ENCODE data around the gene EPHA3. TPM values are rescaled to one million over a fixed set of nuclear protein-coding genes. Genes with fewer than 3 reads are reported as not detected.

EPHA3 gene
- total RNA-seq, 1 donor from 2014 or later, result not detected

GRCh38 chr3:89280822-89281365 is 173.5 kb downstream of the EPHA3 start:
- no peaks in the 10 kb centered on the region for H3K9me3 Mint-ChIP-seq
- intact Hi-C loops (cut with micrococcal nuclease), result no loop called here
- H3K27me3 Mint-ChIP-seq (ENCODE audit: insufficient read depth), result no peaks in the 10 kb centered on the region
- no peak overlapping the region for H3K27ac Mint-ChIP-seq
- H3K4me1 Mint-ChIP-seq (ENCODE audit: low read depth), result no peaks in the 10 kb centered on the region
- no peaks in the 10 kb centered on the region for H3K36me3 Mint-ChIP-seq (ENCODE audit: low read depth)
- no peak overlapping the region for H3K4me3 Mint-ChIP-seq
- DNase-seq (ENCODE audit: low spot score), result no peak

DNA sequence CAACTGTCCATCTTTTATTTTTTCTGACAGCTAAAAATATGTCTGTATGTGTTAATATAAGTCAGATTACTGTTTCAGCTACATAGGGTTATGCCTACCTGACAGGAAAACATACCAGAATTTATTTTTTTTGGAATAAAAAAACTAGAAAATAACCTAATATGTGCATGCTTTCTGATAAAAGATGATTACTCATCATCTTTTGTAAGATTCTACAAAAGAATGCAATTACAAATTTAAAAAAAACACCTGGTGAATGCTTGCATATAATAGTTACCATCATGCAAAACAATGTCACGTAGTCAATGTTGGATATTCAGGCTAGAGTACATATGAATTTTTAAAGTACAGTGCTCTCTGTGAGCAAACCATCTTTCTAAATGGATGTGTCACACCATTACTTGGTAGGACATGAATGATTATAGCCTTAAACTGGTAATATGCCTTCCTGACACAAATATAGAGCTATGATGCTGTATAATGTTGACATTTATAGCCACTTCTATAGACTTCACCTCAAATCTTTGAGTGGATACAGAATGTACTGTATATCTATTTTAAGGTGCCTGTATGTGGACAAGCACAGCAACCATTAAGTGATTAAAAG is 180.6 kb downstream of the EPHA3 start:
- intact Hi-C loops (cut with micrococcal nuclease), result no loop called here
- Mint-ChIP-seq H3K9me3 (peaks cover 5% of the 10 kb centered on the region), H3K36me3 (ENCODE audit: low read depth) (no peaks in the 10 kb centered on the region), H3K4me3 (no peak overlapping the region), H3K27me3 (ENCODE audit: insufficient read depth) (no peaks in the 10 kb centered on the region), H3K27ac (no peak overlapping the region), H3K4me1 (ENCODE audit: low read depth) (no peaks in the 10 kb centered on the region)
- no peak for DNase-seq (ENCODE audit: low spot score)

DNA sequence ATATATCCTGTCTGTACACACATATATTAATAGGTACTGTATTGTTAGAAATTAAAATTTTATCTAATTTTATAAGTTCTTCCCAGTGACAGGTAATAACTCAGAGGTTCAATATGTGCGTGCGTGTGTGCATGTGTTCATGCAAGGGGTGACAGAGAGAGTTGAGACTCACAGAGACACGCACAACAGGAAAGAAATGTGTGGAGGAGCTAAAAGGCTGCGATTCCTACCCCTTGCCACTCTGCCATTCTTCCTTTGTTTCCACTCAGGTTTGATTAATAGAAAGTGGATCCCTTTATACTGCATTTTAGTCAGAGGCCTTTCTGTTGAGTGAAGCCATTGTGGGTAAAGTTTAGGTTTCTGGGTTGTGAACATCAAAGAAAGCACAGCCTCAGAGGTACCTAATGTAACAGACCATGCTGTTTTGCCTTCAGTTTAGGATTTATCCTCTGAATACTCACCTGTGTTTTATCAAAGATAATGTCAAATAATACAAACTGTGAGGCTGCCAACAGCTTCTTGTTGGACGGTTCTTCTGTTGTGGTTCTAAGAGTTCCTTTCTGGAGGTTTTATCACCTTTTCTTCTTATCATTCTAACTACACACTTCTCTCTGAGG is 182.3 kb downstream of the EPHA3 start:
- Mint-ChIP-seq H3K27ac (no peak overlapping the region), H3K36me3 (ENCODE audit: low read depth) (no peaks in the 10 kb centered on the region), H3K27me3 (ENCODE audit: insufficient read depth) (no peaks in the 10 kb centered on the region), H3K4me1 (ENCODE audit: low read depth) (no peaks in the 10 kb centered on the region), H3K4me3 (no peak overlapping the region), H3K9me3 (peaks cover 6% of the 10 kb centered on the region)
- DNase-seq (ENCODE audit: low spot score), result no peak
- intact Hi-C loops (cut with micrococcal nuclease), result no loop called here

DNA sequence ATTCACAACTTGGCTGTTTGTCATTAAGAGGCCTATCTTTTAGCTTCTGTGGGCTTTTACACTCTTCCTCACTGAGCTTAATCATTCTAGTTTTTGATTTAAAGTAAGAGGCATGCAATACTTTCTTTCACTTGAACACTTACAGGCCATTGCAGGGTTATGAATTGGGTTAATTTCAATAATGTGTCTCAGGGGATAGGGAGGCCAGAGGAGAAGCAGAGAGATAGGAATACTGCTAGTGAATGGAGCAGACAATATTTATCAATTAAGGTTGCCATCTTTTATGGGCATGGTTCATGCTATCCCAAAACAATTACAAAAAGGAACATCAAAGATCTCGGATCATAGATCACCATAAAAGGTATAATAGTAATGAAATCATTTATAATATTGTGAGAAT is 189.8 kb downstream of the EPHA3 start:
- peaks cover 11% of the 10 kb centered on the region for H3K9me3 Mint-ChIP-seq
- H3K4me3 Mint-ChIP-seq, result no peak overlapping the region

GRCh38 chr3:89300526-89300925 is 193.1 kb downstream of the EPHA3 start:
- no peaks in the 10 kb centered on the region for H3K36me3 Mint-ChIP-seq (ENCODE audit: low read depth)
- H3K27ac Mint-ChIP-seq, result no peak overlapping the region
- no peak overlapping the region for H3K4me3 Mint-ChIP-seq
- no peak for DNase-seq (ENCODE audit: low spot score)
- H3K4me1 Mint-ChIP-seq (ENCODE audit: low read depth), result no peaks in the 10 kb centered on the region
- intact Hi-C loops (cut with micrococcal nuclease), result no loop called here
- peaks cover 5% of the 10 kb centered on the region for H3K9me3 Mint-ChIP-seq
- H3K27me3 Mint-ChIP-seq (ENCODE audit: insufficient read depth), result no peaks in the 10 kb centered on the region

More for the DNA sequence above, 189.8 kb downstream of the EPHA3 start:
- intact Hi-C loops (cut with micrococcal nuclease), result no loop called here
- no peaks in the 10 kb centered on the region for H3K36me3 Mint-ChIP-seq (ENCODE audit: low read depth)
- no peak overlapping the region for H3K27ac Mint-ChIP-seq
- H3K27me3 Mint-ChIP-seq (ENCODE audit: insufficient read depth), result no peaks in the 10 kb centered on the region
- H3K4me1 Mint-ChIP-seq (ENCODE audit: low read depth), result no peaks in the 10 kb centered on the region
- no peak for DNase-seq (ENCODE audit: low spot score)

DNA sequence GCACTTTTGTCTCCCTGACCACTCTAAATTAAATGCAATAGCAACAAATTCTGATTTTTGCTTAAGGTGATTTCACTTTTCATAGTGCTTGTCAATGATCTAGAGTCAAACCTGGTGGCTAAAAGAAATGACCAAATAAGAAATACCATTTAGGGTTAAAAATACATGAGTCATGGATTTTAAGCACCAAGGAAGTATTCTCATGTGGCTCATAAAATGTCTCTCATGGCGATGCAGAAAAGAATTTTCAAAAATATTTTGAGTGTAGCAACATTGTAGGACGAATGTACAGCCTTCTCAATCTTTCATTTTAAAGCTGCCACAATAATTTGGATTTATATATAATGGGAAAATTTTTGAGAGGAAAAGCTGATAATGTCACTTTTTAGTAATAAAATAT is 193.6 kb downstream of the EPHA3 start:
- H3K4me1 Mint-ChIP-seq (ENCODE audit: low read depth), result no peaks in the 10 kb centered on the region
- no peak for DNase-seq (ENCODE audit: low spot score)
- no peaks in the 10 kb centered on the region for H3K36me3 Mint-ChIP-seq (ENCODE audit: low read depth)
- H3K27me3 Mint-ChIP-seq (ENCODE audit: insufficient read depth), result no peaks in the 10 kb centered on the region
- no peak overlapping the region for H3K27ac Mint-ChIP-seq
- peaks cover 5% of the 10 kb centered on the region for H3K9me3 Mint-ChIP-seq
- no peak overlapping the region for H3K4me3 Mint-ChIP-seq
- intact Hi-C loops (cut with micrococcal nuclease), result no loop called here

GRCh38 chr3:89303701-89304100 is 196.3 kb downstream of the EPHA3 start:
- Mint-ChIP-seq H3K27me3 (ENCODE audit: insufficient read depth) (no peaks in the 10 kb centered on the region), H3K27ac (no peak overlapping the region), H3K4me1 (ENCODE audit: low read depth) (no peaks in the 10 kb centered on the region), H3K36me3 (ENCODE audit: low read depth) (no peaks in the 10 kb centered on the region), H3K4me3 (no peak overlapping the region), H3K9me3 (no peaks in the 10 kb centered on the region)
- intact Hi-C loops (cut with micrococcal nuclease), result no loop called here
- DNase-seq (ENCODE audit: low spot score), result no peak

- intact Hi-C loops (cut with micrococcal nuclease), result no loop called here
- no peaks in the 10 kb centered on the region for H3K9me3 Mint-ChIP-seq
- H3K27ac Mint-ChIP-seq, result no peak overlapping the region
- no peaks in the 10 kb centered on the region for H3K36me3 Mint-ChIP-seq (ENCODE audit: low read depth)
- no peak overlapping the region for H3K4me3 Mint-ChIP-seq
- no peak for DNase-seq (ENCODE audit: low spot score)
- no peaks in the 10 kb centered on the region for H3K4me1 Mint-ChIP-seq (ENCODE audit: low read depth)
- H3K27me3 Mint-ChIP-seq (ENCODE audit: insufficient read depth), result no peaks in the 10 kb centered on the region
Observed at GRCh38 chr3:89306540-89306939, 199.1 kb downstream of the EPHA3 start.

- intact Hi-C loops (cut with micrococcal nuclease), result no loop called here
- Mint-ChIP-seq H3K9me3 (peaks cover 4% of the 10 kb centered on the region), H3K27me3 (ENCODE audit: insufficient read depth) (no peaks in the 10 kb centered on the region), H3K36me3 (ENCODE audit: low read depth) (no peaks in the 10 kb centered on the region), H3K4me3 (no peak overlapping the region), H3K27ac (no peak overlapping the region), H3K4me1 (ENCODE audit: low read depth) (no peaks in the 10 kb centered on the region)
- no peak for DNase-seq (ENCODE audit: low spot score)
Observed at GRCh38 chr3:89311581-89311980, 204.2 kb downstream of the EPHA3 start.

DNA sequence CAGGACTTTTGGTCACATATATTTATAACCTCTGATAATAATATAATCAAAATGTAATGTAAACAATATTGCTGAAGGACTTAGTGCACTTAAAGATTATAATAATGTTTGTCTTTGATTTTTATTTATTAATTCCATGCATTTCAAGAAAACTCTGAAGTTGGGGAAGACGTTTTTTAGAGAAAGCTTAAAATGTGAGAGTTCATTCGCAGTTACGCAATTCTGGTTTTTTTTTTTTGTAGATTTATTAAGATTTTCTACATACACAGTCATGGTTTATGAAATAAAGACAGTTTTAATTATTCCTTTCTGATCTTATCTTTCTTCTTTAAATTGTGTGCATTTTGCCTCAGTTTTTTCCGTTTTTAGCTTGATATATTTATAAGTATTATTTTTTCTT is 204.7 kb downstream of the EPHA3 start:
- Mint-ChIP-seq H3K36me3 (ENCODE audit: low read depth) (no peaks in the 10 kb centered on the region), H3K27me3 (ENCODE audit: insufficient read depth) (no peaks in the 10 kb centered on the region), H3K27ac (no peak overlapping the region), H3K9me3 (peaks cover 4% of the 10 kb centered on the region), H3K4me3 (no peak overlapping the region), H3K4me1 (ENCODE audit: low read depth) (no peaks in the 10 kb centered on the region)
- intact Hi-C loops (cut with micrococcal nuclease), result no loop called here
- no peak for DNase-seq (ENCODE audit: low spot score)

DNA sequence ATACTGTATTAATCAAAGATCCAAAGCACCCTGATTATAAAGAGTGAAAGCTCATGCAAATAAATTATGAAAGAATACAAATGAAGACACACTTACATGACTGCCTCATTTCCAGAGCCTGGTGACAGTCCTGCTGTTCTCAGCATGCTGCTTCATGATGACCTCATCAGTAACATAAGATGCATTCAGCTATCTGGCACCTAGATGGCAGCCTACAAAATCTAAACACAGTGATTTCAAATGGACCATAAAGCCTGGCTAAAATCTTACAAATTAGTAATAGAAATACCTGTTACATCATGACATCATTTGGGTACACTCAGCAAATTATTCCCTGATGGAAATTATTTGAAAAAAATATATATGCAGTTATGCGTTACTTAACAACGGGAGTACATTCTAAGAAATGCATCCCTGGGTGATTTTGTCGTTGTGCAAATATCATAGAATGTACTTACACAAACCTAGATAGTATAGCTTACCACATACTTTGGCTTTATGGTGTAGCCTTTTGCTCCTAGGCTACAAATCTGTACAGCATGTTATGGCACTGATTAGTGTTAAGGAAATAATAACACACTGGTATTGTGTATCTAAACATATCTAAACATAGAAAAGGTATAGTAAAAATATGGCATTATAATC is 207.2 kb downstream of the EPHA3 start:
- no peak for DNase-seq (ENCODE audit: low spot score)
- H3K27ac Mint-ChIP-seq, result no peak overlapping the region
- no peak overlapping the region for H3K4me3 Mint-ChIP-seq
- no peaks in the 10 kb centered on the region for H3K27me3 Mint-ChIP-seq (ENCODE audit: insufficient read depth)
- H3K4me1 Mint-ChIP-seq (ENCODE audit: low read depth), result no peaks in the 10 kb centered on the region
- intact Hi-C loops (cut with micrococcal nuclease), result no loop called here
- no peaks in the 10 kb centered on the region for H3K36me3 Mint-ChIP-seq (ENCODE audit: low read depth)
- H3K9me3 Mint-ChIP-seq, result peaks cover 4% of the 10 kb centered on the region

DNA sequence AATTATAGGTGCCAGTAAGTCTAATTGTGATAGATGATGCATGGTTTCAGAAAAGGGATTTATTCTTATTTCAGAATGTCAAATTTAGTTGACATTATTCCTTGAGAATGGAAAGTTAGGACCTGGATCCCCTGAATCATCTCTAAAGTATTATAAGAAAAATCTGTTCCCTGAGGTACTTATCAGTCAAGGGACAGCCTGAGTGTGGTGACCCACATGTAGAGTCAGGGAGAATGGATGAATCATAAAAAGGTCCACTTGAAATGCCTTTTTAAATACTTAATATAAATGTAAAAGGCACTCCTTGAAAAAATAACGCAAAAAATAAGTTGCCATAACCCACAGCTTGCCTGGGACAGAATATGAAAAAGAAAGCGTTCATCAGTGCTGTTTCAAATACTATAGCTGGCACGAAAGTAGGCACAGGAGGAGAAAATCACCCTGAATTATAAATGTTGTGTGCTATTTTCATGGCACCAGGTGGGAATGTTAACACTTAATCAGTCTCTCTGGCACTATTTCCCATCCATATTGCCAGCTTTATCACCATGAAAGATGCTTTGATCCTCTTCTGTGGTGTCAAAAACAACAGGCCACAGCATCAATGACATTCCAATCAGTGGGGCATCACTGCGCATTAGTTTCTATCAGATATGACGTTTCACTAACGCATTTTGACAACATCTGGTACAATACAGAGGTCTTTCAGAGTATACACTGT is 208.5 kb downstream of the EPHA3 start:
- Mint-ChIP-seq H3K4me3 (no peak overlapping the region), H3K27me3 (ENCODE audit: insufficient read depth) (no peaks in the 10 kb centered on the region), H3K36me3 (ENCODE audit: low read depth) (no peaks in the 10 kb centered on the region), H3K9me3 (peaks cover 4% of the 10 kb centered on the region), H3K4me1 (ENCODE audit: low read depth) (no peaks in the 10 kb centered on the region), H3K27ac (no peak overlapping the region)
- intact Hi-C loops (cut with micrococcal nuclease), result no loop called here
- DNase-seq (ENCODE audit: low spot score), result no peak

- H3K4me1 Mint-ChIP-seq (ENCODE audit: low read depth), result no peaks in the 10 kb centered on the region
- H3K4me3 Mint-ChIP-seq, result no peak overlapping the region
- H3K9me3 Mint-ChIP-seq, result peaks cover under 1% of the 10 kb centered on the region
- H3K27ac Mint-ChIP-seq, result no peak overlapping the region
- intact Hi-C loops (cut with micrococcal nuclease), result no loop called here
- no peaks in the 10 kb centered on the region for H3K36me3 Mint-ChIP-seq (ENCODE audit: low read depth)
- no peaks in the 10 kb centered on the region for H3K27me3 Mint-ChIP-seq (ENCODE audit: insufficient read depth)
- DNase-seq (ENCODE audit: low spot score), result no peak
Observed at GRCh38 chr3:89320186-89320585, 212.8 kb downstream of the EPHA3 start.

All from activated T-helper 1 cell treated with anti-CD3 and anti-CD28 coated beads, Interleukin-12 subunit alpha, Interleukin-12 subunit beta, Interleukin-2, Interleukin-4 antibody, amounts not matched to agents 30 ng/mL and 10 ng/mL and 1 ng/mL, durations not matched to agents 14 hours and 24 hours and 36 hours (primary cell).